HL-60 (cell line): Measurements from ENCODE around the gene METTL23.

Source experiments
- POLR2AphosphoS5 ChIP-seq: IDR thresholded peaks from 2 replicates; pipeline ENCODE4 v1.6.1; 2012; ENCODE audit warnings: low read depth
- TF ChIP-seq, protein P1 (sequence below): IDR thresholded peaks from one replicate; pipeline ENCODE4 v1.5.1; 2011; ENCODE audit warnings: low read length, control low read depth, inconsistent platforms; ENCODE audit not compliant: insufficient read depth

DNA sequence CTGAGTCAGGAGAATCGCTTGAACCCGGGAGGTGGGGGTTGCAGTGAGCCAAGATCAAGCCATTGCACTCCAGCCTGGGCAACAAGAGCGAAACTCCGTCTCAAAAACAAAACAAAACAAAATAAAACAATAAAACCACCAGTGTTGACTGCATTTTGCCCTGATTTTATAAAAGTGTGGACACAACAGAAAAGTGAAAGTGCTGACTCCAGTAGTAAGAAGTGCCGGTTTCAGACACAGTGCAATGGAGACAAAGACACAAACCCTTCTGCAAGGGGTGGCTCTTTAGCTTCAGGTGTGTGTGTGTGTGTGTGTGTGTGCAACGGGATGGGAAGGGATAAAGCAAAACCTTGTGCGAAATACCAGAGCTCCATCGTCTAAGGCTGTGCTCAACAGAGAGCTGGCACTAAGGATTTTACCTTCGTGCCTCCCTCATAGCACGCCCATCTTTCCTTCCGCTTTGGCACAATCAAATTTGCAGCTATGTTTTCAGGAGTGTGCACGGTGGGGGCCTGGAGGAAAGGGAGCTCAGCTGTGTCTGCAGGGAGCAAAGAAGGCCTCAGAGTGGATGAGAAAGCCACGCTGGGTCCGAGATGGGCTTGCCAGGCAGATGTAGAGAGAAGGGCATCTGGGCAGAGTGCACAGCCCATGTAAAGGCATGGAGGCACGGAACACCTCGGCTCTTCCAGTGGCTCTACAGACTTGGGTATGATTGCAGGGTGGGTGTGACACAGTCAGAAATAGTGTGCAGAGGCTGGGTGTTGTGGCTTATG, 31.4 kb upstream of the METTL23 start:
- TF ChIP-seq POLR2AphosphoS5 = no peak
- TF ChIP-seq, protein P1, sequence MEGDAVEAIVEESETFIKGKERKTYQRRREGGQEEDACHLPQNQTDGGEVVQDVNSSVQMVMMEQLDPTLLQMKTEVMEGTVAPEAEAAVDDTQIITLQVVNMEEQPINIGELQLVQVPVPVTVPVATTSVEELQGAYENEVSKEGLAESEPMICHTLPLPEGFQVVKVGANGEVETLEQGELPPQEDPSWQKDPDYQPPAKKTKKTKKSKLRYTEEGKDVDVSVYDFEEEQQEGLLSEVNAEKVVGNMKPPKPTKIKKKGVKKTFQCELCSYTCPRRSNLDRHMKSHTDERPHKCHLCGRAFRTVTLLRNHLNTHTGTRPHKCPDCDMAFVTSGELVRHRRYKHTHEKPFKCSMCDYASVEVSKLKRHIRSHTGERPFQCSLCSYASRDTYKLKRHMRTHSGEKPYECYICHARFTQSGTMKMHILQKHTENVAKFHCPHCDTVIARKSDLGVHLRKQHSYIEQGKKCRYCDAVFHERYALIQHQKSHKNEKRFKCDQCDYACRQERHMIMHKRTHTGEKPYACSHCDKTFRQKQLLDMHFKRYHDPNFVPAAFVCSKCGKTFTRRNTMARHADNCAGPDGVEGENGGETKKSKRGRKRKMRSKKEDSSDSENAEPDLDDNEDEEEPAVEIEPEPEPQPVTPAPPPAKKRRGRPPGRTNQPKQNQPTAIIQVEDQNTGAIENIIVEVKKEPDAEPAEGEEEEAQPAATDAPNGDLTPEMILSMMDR = no peak
